H1 (cell line): ENCODE measurements around the gene PLEKHG3. TPM values are rescaled to one million over a fixed set of nuclear protein-coding genes. Genes with fewer than 3 reads are reported as not detected.

Experiments used
- BRCA1 ChIP-seq: IDR thresholded peaks from 2 replicates; pipeline ENCODE4 v1.6.1; 2012; ENCODE audit warnings: low read depth, low read length, improper control_type of control experiment
- CBX5 ChIP-seq: fragments of 300-800, 300-1000 bp; sonication (generic); IDR thresholded peaks from 2 replicates; pipeline ENCODE4 v1.7.1; 2016; ENCODE audit warnings: antibody characterized with exemption, low read length, low read depth
- PHF8 ChIP-seq: fragments of 200-600 bp; sonication (generic); conservative IDR thresholded peaks from 2 replicates; pipeline ENCODE4 v1.7.1; 2012; ENCODE audit warnings: low read depth, mild to moderate bottlenecking, inconsistent platforms, low read length, moderate library complexity
- SP2 ChIP-seq: IDR thresholded peaks from 2 replicates; pipeline ENCODE4 v1.6.1; 2012; ENCODE audit warnings: mild to moderate bottlenecking, low read length, inconsistent platforms
- USF2 ChIP-seq: IDR thresholded peaks from 2 replicates; pipeline ENCODE4 v1.6.1; 2011; ENCODE audit warnings: low read length, improper control_type of control experiment
- polyA plus RNA-seq, 7 experiments: library from polyadenylated mRNA; depleted of rRNA in 3 of 7; stranded (reverse) in 5 of 7; unstranded in 2 of 7; fragments of >200 nt in 5 of 7; fragments of 200-250 nt in 2 of 7; gene quantifications; 1 replicate in 5 of 7; 2 replicates in 1 of 7; 4 replicates in 1 of 7; pipeline versions ENCODE4 v1.2.1 to v1.2.3, GENCODE V29; 2011 to 2013; ENCODE audit warnings: missing spikeins in 2 of 7, mixed read lengths in 2 of 7
- total RNA-seq: library from RNA; stranded (reverse); fragmentation: NEBNext Ultra II Directional; extraction: Animal tissue kit (Norgen Biotek cat#: 25700); gene quantifications from 2 replicates; pipeline ENCODE4 v1.2.1, GENCODE V29; 2021
- TF ChIP-seq, protein P1 (sequence below): IDR thresholded peaks from 2 replicates; pipeline ENCODE4 v1.6.1; 2011; ENCODE audit warnings: low read depth, mild to moderate bottlenecking, low read length; ENCODE audit not compliant: insufficient read depth

The PLEKHG3 gene
- total and polyA plus RNA-seq, 2 of the 8 experiments (the other 6 are each of a cell fraction or from before 2014, with no cell fraction given): 43.4 to 90.6 TPM

GRCh38 chr14:64773046-64773445, 68.8 kb downstream of the PLEKHG3 start (continued):
- TF ChIP-seq USF2: no peak
- TF ChIP-seq PHF8: no peak
- no peak for TF ChIP-seq BRCA1
- TF ChIP-seq, protein P1, sequence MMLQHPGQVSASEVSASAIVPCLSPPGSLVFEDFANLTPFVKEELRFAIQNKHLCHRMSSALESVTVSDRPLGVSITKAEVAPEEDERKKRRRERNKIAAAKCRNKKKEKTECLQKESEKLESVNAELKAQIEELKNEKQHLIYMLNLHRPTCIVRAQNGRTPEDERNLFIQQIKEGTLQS: no peak
- TF ChIP-seq SP2: no peak
- TF ChIP-seq CBX5: no peak
